IPS-NIHi7 (cell line): ENCODE measurements around the gene BRCC3.
A peak's percentile ranks its signal among the peaks of the same experiment; 100 is the strongest.
"Not testable (repeated sequence)": the region's sequence is repeated elsewhere in the genome, so short reads cannot be mapped to it uniquely, and the experiment has no call there.

ENCODE experiments used
- DNase-seq: peaks from one replicate; pipeline ENCODE4 v3.0.0; 2012; ENCODE audit warnings: mixed read lengths; ENCODE audit errors: extremely low spot score

BRCC3 gene

GRCh38 chrX:155143959-155144548, 72.7 kb downstream of the BRCC3 start:
- no peak for DNase-seq

- no peak for DNase-seq
Measured at GRCh38 chrX:155144926-155145325, 73.6 kb downstream of the BRCC3 start.

GRCh38 chrX:155147612-155148011, 76.3 kb downstream of the BRCC3 start:
- DNase-seq: not testable (repeated sequence)

GRCh38 chrX:155148166-155148565, 76.9 kb downstream of the BRCC3 start:
- DNase-seq: not testable (repeated sequence)

- DNase-seq: peak; percentile 27
Measured at GRCh38 chrX:155148724-155149537, 77.6 kb downstream of the BRCC3 start.

GRCh38 chrX:155169881-155170280, 98.6 kb downstream of the BRCC3 start:
- no peak for DNase-seq
